ENCODE data around the gene FBLN5.

GRCh38 chr14:91964011-91964410 lies 16.5 kb upstream of the FBLN5 start:
- TF ChIP-seq POLR2AphosphoS5 (IDR thresholded peaks at IDR 0.05; ENCODE audit: borderline replicate concordance, low read depth, low read length) (no peak), EZH2 (IDR thresholded peaks at IDR 0.05) (no peak)
